Testis (tissue), 3 donors: ENCODE results near the gene PGRMC2. TPM values are rescaled to one million over a fixed set of nuclear protein-coding genes. Genes with fewer than 3 reads are reported as not detected.

ENCODE experiments used
- DNase-seq: peaks from one replicate; pipeline ENCODE4 v3.0.0-alpha.2; 2019
- H3K27ac ChIP-seq, 2 donors: fragments of 200-600 bp; sonication (generic); one replicate each; pipeline ENCODE4 v1.5.1; 2019
- H3K27me3 ChIP-seq: fragments of 200-600 bp; sonication (generic); one replicate; pipeline ENCODE4 v1.5.1; 2019
- H3K36me3 ChIP-seq: fragments of 200-600 bp; sonication (generic); one replicate; pipeline ENCODE4 v1.5.1; 2017; ENCODE audit warnings: low read depth; ENCODE audit errors: missing control alignments
- H3K4me1 ChIP-seq: fragments of 200-600 bp; sonication (generic); one replicate; pipeline ENCODE4 v1.5.1; 2019
- H3K4me3 ChIP-seq, 2 donors: fragments of 200-600 bp; sonication (generic); one replicate each; pipeline ENCODE4 v1.5.1; 2017 to 2019
- H3K9me3 ChIP-seq: fragments of 200-600 bp; sonication (generic); one replicate; pipeline ENCODE4 v1.5.1; 2017
- POLR2A ChIP-seq: fragments of 450-650 bp; IDR thresholded peaks from one replicate; pipeline ENCODE4 v1.6.1; 2017; ENCODE audit warnings: antibody characterized with exemption, mild to moderate bottlenecking, moderate library complexity
- WGBS, 2 donors: methylation state at CpG; one replicate each; pipeline ENCODE4 v1.1.5; 2018; 5-methylcytosine and 5-hydroxymethylcytosine counted together
- intact Hi-C: fragments of 100-400 bp; cut with DNase I; formaldehyde crosslinking; loops from one replicate; pipeline ENCODE4 v1.15.1; 2023; ENCODE audit warnings: low total_unique reads
- polyA plus RNA-seq: library from polyadenylated mRNA; stranded (reverse); fragments of 350-450 nt; fragmentation: Illumina TruSeq; extraction: RNeasy Lipid Tissue Mini Kit (QIAGEN cat#74804); gene quantifications from one replicate; pipeline ENCODE4 v1.2.3, GENCODE V29; 2014; ENCODE audit warnings: low read depth, low replicate concordance; ENCODE audit not compliant: insufficient read depth
- total RNA-seq, 2 donors: library from RNA; depleted of rRNA; stranded (reverse); fragments of >200 nt; gene quantifications; one replicate each; pipeline ENCODE4 v1.2.3, GENCODE V29; 2016
- TF ChIP-seq, protein P1 (sequence below), 3 experiments: fragments of 450-650 bp in 2 of 3; fragments of 200-600 bp in 1 of 3; sonication (generic) in 1 of 3; IDR thresholded peaks; one replicate each; pipeline ENCODE4 v1.5.1; 2016 to 2019; ENCODE audit warnings: antibody characterized with exemption in 3 of 3, mild to moderate bottlenecking in 2 of 3, moderate library complexity in 1 of 3

PGRMC2 gene
- total and polyA plus RNA-seq, 3 donors from 2014 or later = 32.3 to 85.3 (median 41.2) TPM

DNA sequence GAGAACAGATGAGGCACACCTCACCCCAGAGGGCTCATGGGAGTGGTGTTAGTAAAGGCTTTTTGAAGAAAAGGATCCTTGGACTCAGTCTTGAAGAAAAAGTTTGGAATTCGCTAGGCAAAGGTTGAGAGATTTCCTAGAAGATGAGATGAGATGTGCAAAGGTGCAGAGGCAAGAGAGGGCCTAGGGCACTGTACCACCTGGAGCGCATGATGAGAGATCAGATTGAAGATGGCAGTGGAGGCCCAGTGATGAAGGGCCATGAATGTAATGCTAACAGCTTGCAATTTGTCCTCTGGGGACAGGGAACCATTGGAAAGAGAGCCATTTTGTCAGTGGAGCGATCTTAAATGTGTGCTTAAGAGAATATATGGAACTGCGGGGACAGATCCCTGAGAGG is 45.0 kb downstream of the PGRMC2 start:
- no peak for DNase-seq
- TF ChIP-seq, protein P1, sequence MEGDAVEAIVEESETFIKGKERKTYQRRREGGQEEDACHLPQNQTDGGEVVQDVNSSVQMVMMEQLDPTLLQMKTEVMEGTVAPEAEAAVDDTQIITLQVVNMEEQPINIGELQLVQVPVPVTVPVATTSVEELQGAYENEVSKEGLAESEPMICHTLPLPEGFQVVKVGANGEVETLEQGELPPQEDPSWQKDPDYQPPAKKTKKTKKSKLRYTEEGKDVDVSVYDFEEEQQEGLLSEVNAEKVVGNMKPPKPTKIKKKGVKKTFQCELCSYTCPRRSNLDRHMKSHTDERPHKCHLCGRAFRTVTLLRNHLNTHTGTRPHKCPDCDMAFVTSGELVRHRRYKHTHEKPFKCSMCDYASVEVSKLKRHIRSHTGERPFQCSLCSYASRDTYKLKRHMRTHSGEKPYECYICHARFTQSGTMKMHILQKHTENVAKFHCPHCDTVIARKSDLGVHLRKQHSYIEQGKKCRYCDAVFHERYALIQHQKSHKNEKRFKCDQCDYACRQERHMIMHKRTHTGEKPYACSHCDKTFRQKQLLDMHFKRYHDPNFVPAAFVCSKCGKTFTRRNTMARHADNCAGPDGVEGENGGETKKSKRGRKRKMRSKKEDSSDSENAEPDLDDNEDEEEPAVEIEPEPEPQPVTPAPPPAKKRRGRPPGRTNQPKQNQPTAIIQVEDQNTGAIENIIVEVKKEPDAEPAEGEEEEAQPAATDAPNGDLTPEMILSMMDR (IDR thresholded peaks at IDR 0.05) = no peak
- no peak for TF ChIP-seq POLR2A
- Histone ChIP-seq H3K9me3 (no peaks in the 10 kb centered on the region), H3K4me1 (no peaks in the 10 kb centered on the region), H3K36me3 (no peaks in the 10 kb centered on the region), H3K4me3 (no peak overlapping the region), H3K27ac (no peak overlapping the region), H3K27me3 (no peaks in the 10 kb centered on the region)
- WGBS, 2 donors = 94 to 98% methylated on average over 4 of the region's 4 CpGs
- intact Hi-C loops = no loop called here

DNA sequence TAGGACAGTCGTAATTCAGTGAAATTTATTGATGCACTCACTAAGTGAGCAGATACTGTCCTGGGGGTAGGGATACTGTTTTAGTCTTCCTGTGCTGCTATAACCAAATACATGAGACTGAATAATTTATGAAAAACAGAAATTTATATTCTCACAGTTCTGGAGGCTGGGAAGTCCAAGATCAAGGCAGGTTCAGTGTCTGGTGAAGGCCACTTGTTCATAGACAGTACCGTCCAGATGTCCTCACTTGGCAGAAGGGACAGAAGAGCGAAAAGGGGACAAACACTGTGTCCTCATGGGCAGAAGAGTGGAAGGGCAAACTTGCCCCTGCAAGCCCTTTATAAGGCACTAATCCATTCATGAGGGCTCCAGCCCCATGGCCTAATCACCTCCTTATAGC is 45.6 kb downstream of the PGRMC2 start:
- Histone ChIP-seq H3K27ac (no peak overlapping the region), H3K9me3 (no peaks in the 10 kb centered on the region), H3K4me1 (no peaks in the 10 kb centered on the region), H3K27me3 (no peaks in the 10 kb centered on the region), H3K4me3 (no peak overlapping the region), H3K36me3 (no peaks in the 10 kb centered on the region)
- 90 to 96% methylated on average over 3 of the region's 3 CpGs for WGBS, 2 donors
- TF ChIP-seq, protein P1 (IDR thresholded peaks at IDR 0.05) = no peak
- intact Hi-C loops = no loop called here
- no peak for DNase-seq

DNA sequence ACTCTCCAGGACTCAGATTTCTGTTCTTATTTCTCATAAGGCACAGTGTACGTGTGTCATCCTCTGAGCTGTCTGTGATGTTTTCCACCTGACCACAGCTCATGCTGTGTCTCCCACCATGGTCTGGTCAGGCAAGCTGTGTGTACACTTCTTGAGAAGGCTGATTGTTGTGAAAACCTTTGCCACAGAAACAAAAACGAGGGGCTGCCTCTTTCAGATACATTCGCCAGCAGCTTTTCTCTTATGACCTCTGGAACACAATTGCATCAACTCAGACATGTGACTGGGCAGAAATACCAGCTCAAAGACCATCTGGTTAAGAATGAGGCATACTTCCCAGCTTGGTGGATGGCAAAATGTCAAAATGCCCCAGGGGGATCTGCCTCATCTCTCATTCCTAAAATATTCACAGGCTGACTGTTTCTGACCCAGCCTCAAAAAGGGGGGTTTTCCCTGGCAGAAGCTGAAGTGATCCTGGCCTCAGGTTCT is 46.1 kb downstream of the PGRMC2 start:
- TF ChIP-seq, protein P1 (IDR thresholded peaks at IDR 0.05) = no peak
- no peak for TF ChIP-seq POLR2A
- intact Hi-C loops = no loop called here
- H3K27me3 ChIP-seq = no peaks in the 10 kb centered on the region
- H3K36me3 ChIP-seq = no peaks in the 10 kb centered on the region
- no peak for DNase-seq
- H3K4me1 ChIP-seq = no peaks in the 10 kb centered on the region
- no peak overlapping the region for H3K27ac ChIP-seq
- 71 to 86% methylated on average over 3 of the region's 3 CpGs for WGBS, 2 donors
- H3K9me3 ChIP-seq = no peaks in the 10 kb centered on the region
- H3K4me3 ChIP-seq = no peak overlapping the region

DNA sequence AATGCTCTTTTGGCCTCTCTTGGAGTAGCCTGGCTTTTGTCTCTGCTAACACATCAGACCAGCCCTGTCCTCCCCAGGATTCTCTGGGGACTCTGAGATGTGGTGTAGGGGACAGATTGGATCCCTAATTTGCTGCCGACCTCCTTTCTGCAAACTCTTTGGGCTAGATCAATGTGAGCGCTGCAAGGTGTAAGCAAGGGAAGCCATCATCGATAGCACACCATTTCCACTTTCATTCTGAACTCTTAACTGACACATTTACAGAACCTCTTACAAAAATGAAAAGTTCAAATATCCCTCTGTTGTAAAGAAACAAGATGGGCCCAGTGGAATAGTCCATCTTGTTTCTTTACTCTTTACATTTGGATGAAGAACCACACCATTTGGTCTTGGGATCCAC is 46.6 kb downstream of the PGRMC2 start:
- no peaks in the 10 kb centered on the region for H3K27me3 ChIP-seq
- no peak for DNase-seq
- WGBS, 2 donors = 93 to 100% methylated on average over 3 of the region's 3 CpGs

DNA sequence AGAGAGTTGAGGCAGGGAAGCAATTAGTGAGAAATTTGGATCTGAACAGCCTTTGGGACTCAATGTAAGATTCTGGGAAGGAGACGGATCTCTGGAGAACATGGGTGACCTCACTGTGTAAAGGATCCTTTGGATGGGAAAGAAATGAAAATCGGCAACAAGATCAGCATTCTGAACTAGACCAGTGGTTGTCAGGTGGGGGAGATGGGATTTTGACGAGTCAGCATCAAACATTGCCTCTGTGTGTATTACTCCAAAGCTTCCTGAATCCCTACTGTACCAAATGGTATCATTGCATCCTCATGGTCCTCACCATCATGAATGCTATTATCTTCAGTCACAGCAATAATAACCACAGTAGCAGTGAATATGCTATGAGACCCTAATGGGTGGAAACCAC is 52.8 kb downstream of the PGRMC2 start:
- WGBS, 2 donors = 93 to 95% methylated on average over 3 of the region's 3 CpGs
- Histone ChIP-seq H3K4me1 (no peaks in the 10 kb centered on the region), H3K4me3 (no peak overlapping the region), H3K27me3 (no peaks in the 10 kb centered on the region), H3K36me3 (no peaks in the 10 kb centered on the region), H3K9me3 (no peaks in the 10 kb centered on the region), H3K27ac (no peak overlapping the region)
- no peak for DNase-seq
- TF ChIP-seq, protein P1 (IDR thresholded peaks at IDR 0.05) = no peak
- no peak for TF ChIP-seq POLR2A
- intact Hi-C loops = no loop called here

More for the DNA sequence above, 46.6 kb downstream of the PGRMC2 start:
- intact Hi-C loops = no loop called here
- Histone ChIP-seq H3K36me3 (no peaks in the 10 kb centered on the region), H3K4me3 (no peak overlapping the region), H3K4me1 (no peaks in the 10 kb centered on the region), H3K27ac (no peak overlapping the region), H3K9me3 (no peaks in the 10 kb centered on the region)
- TF ChIP-seq, protein P1 (IDR thresholded peaks at IDR 0.05) = no peak
- no peak for TF ChIP-seq POLR2A
